Natural killer cell (primary cell): Measurements from ENCODE around the gene ZNF630. TPM values are rescaled to one million over a fixed set of nuclear protein-coding genes. Genes with fewer than 3 reads are reported as not detected.
A peak's percentile ranks its signal among the peaks of the same experiment; 100 is the strongest.

Experiments used
- ATAC-seq, 3 donors: fragments of 150-1000 bp in 2 of 3; fragments of 200-7000 bp in 1 of 3; cut with Tn5 transposase; 1 replicate in 1 of 3; 2 replicates in 2 of 3; pipeline ENCODE4 v1.10.0; 2021; ENCODE audit warnings: mild to moderate bottlenecking in 2 of 3, moderate library complexity in 2 of 3
- DNase-seq, 2 donors: peaks; one replicate each; pipeline versions ENCODE4 v3.0.0 to v3.0.0-alpha.2; 2013 to 2021; ENCODE audit warnings: mixed read lengths in 1 of 2
- H3K27ac ChIP-seq: one replicate; pipeline ENCODE4 v1.5.1; 2013; ENCODE audit warnings: mild to moderate bottlenecking, low read length
- H3K27me3 ChIP-seq: one replicate; pipeline ENCODE4 v1.6.1; 2013; ENCODE audit warnings: low read length; ENCODE audit not compliant: control insufficient read depth, insufficient read depth
- H3K36me3 ChIP-seq: one replicate; pipeline ENCODE4 v1.6.1; 2013; ENCODE audit warnings: low read length; ENCODE audit not compliant: control insufficient read depth, insufficient read depth
- H3K4me1 ChIP-seq: one replicate; pipeline ENCODE4 v1.6.1; 2013; ENCODE audit warnings: low read length; ENCODE audit not compliant: control insufficient read depth, insufficient read depth
- H3K4me3 ChIP-seq: one replicate; pipeline ENCODE4 v1.5.1; 2013; ENCODE audit warnings: low read length
- H3K9me3 ChIP-seq: one replicate; pipeline ENCODE4 v1.6.1; 2013; ENCODE audit warnings: low read length; ENCODE audit not compliant: control insufficient read depth, insufficient read depth
- H3K27ac Mint-ChIP-seq, 2 donors: one replicate each; pipeline ENCODE4 v1.8.0; 2022; ENCODE audit warnings: mild to moderate bottlenecking in 2 of 2, mixed read lengths in 2 of 2, moderate library complexity in 1 of 2
- H3K27me3 Mint-ChIP-seq, 2 donors: one replicate each; pipeline ENCODE4 v1.8.0; 2022; ENCODE audit warnings: low read depth in 2 of 2, mixed read lengths in 2 of 2
- H3K36me3 Mint-ChIP-seq: one replicate; pipeline ENCODE4 v1.8.0; 2022; ENCODE audit warnings: mixed read lengths
- H3K4me1 Mint-ChIP-seq, 2 donors: one replicate each; pipeline ENCODE4 v1.8.0; 2022; ENCODE audit warnings: mixed read lengths in 2 of 2
- H3K4me3 Mint-ChIP-seq: one replicate; pipeline ENCODE4 v1.8.0; 2022; ENCODE audit warnings: mild to moderate bottlenecking, moderate library complexity, mixed read lengths
- H3K9me3 Mint-ChIP-seq, 2 donors: one replicate each; pipeline ENCODE4 v1.8.0; 2022; ENCODE audit warnings: mixed read lengths in 2 of 2
- WGBS: methylation state at CpG from one replicate; pipeline ENCODE4 v1.1.7; 2013; ENCODE audit warnings: missing lambda C conversion rate; ENCODE audit not compliant: insufficient coverage; 5-methylcytosine and 5-hydroxymethylcytosine counted together
- intact Hi-C: fragments of 100-400 bp; cut with micrococcal nuclease; formaldehyde crosslinking; loops from one replicate; pipeline ENCODE4 v1.14.2; 2022
- total RNA-seq, 4 donors: library from RNA; stranded (reverse); fragments of 120-200 nt in 1 of 4; gene quantifications; one replicate each; pipeline versions ENCODE4 v1.2.3 to v1.2.4, GENCODE V29; 2013 to 2022
- TF ChIP-seq, protein P1 (sequence below): fragments of 200-600 bp; IDR thresholded peaks from one replicate; pipeline ENCODE4 v1.8.0; 2022; ENCODE audit warnings: antibody characterized with exemption

Gene ZNF630
- total RNA-seq, 3 donors from 2014 or later (not counting 1 experiment from before 2014, with no cell fraction given), result 2.2 to 3.4 (median 3.1) TPM

DNA sequence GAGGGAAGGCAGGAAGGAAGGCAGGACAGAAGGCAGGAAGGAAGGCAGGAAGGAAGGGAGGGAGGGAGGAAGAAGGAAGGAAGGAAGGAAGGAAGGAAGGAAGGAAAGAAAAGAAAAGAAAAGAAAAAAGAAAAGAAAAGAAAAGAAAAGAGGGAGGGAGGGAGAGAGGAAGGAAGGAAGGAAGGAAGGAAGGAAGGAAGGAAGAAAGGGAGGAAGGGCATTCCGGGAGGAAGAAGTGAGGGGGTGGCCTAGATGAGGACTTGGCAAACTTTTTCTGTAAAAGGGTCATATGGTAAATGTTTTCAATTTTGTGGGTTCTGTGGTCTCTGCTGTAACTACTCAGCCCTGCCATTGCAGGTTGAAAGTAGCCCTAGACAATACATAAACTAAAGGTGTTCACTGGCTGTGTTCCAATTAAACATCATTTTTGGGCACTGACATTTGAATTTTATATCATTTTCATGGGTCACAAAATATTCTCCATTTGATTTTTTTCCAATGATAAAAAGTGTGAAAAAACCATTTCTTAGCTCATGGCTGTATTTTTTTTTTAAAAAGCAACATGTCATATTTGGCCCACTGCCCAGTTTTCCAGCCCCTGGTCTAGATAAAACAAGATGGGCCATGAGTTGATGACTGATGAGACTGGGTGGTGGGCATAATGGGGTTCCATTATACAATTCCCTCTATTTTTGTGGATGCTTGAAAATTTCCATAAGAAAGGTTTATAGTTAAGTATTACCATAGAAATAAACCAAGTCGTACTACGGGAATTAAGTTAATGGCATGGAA, 3.1 kb downstream of the ZNF630 start:
- Mint-ChIP-seq H3K27ac (peak overlapping the region in 1 of 2 donors; percentile 8), H3K36me3 (no peaks in the 10 kb centered on the region), H3K4me1 (peaks cover 8 to 20% of the 10 kb centered on the region in 2 donors), H3K9me3 (no peaks in the 10 kb centered on the region), H3K27me3 (no peaks in the 10 kb centered on the region), H3K4me3 (peak overlapping the region; percentile 13)
- H3K4me3 ChIP-seq, result no peak overlapping the region
- DNase-seq (no peak), ATAC-seq (no peak)
- no peaks in the 10 kb centered on the region for H3K27me3 ChIP-seq
- no peaks in the 10 kb centered on the region for H3K9me3 ChIP-seq
- intact Hi-C loops, result no loop called here
- H3K27ac ChIP-seq, result no peak overlapping the region
- peaks cover 7% of the 10 kb centered on the region for H3K4me1 ChIP-seq
- TF ChIP-seq, protein P1, sequence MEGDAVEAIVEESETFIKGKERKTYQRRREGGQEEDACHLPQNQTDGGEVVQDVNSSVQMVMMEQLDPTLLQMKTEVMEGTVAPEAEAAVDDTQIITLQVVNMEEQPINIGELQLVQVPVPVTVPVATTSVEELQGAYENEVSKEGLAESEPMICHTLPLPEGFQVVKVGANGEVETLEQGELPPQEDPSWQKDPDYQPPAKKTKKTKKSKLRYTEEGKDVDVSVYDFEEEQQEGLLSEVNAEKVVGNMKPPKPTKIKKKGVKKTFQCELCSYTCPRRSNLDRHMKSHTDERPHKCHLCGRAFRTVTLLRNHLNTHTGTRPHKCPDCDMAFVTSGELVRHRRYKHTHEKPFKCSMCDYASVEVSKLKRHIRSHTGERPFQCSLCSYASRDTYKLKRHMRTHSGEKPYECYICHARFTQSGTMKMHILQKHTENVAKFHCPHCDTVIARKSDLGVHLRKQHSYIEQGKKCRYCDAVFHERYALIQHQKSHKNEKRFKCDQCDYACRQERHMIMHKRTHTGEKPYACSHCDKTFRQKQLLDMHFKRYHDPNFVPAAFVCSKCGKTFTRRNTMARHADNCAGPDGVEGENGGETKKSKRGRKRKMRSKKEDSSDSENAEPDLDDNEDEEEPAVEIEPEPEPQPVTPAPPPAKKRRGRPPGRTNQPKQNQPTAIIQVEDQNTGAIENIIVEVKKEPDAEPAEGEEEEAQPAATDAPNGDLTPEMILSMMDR, result no peak
- no peaks in the 10 kb centered on the region for H3K36me3 ChIP-seq
- WGBS, result 31% methylated on average over 1 of the region's 3 CpGs

DNA sequence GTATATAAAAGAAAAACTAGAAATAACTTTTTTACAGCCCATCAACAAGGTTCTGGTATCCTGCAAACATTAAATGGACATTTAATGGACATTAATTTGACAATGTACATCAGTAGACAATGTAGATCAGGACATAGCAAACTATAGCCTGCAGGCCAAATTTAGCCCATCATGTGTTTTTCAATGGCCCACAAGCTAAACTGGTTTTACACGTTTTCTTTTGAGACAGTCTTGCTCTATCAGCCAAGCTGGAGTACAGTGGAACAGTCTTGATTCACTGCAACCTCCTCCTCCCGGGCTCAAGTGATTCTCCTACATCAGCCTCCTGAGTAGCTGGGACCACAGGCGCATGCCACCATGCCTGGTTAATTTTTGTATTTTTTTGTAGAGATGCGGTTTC, 7.2 kb downstream of the ZNF630 start:
- H3K27me3 ChIP-seq, result no peaks in the 10 kb centered on the region
- Mint-ChIP-seq H3K27me3 (no peaks in the 10 kb centered on the region), H3K27ac (no peak overlapping the region), H3K9me3 (peaks cover 0 to 6% of the 10 kb centered on the region in 2 donors), H3K4me3 (no peak overlapping the region), H3K4me1 (peaks cover 0 to 6% of the 10 kb centered on the region in 2 donors), H3K36me3 (peaks cover 17% of the 10 kb centered on the region)
- WGBS, result 82% methylated on average over 4 of the region's 4 CpGs
- H3K9me3 ChIP-seq, result peaks cover 3% of the 10 kb centered on the region
- H3K36me3 ChIP-seq, result peaks cover 14% of the 10 kb centered on the region
- H3K4me3 ChIP-seq, result no peak overlapping the region
- H3K27ac ChIP-seq, result no peak overlapping the region
- DNase-seq (no peak), ATAC-seq (no peak)
- H3K4me1 ChIP-seq, result no peaks in the 10 kb centered on the region
- TF ChIP-seq, protein P1, result no peak
- intact Hi-C loops, result no loop called here

DNA sequence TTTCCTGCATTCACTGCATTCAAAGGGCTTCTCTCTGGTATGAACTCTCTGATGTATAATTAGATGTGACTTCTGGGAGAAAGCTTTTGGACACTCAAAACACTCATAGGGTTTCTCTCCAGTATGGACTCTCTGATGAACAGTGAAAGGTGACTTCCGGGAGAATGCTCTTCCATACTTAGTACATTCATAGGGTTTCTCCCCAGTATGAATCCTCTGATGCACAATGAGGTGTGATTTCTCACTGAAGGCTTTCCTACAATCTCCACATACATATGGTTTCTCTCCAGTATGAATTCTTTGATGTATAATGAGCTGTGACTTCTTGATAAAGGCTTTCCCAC, 12.2 kb downstream of the ZNF630 start:
- intact Hi-C loops, result no loop called here

More for the DNA sequence above, 12.2 kb downstream of the ZNF630 start:
- H3K4me1 Mint-ChIP-seq, result no peaks in the 10 kb centered on the region
- H3K27ac Mint-ChIP-seq, result no peak overlapping the region
- WGBS, result no CpG with 5 or more reads among the region's 1 CpG
- DNase-seq, result no peak
- no peak for ATAC-seq
- TF ChIP-seq, protein P1, result no peak
- H3K36me3 Mint-ChIP-seq, result peaks cover 32% of the 10 kb centered on the region
- H3K4me1 ChIP-seq, result peaks cover 5% of the 10 kb centered on the region
- H3K27me3 Mint-ChIP-seq, result no peaks in the 10 kb centered on the region
- peaks cover 0 to 6% of the 10 kb centered on the region in 2 donors for H3K9me3 Mint-ChIP-seq
- H3K9me3 ChIP-seq, result peaks cover 13% of the 10 kb centered on the region
- no peak overlapping the region for H3K27ac ChIP-seq
- peaks cover 14% of the 10 kb centered on the region for H3K36me3 ChIP-seq
- no peak overlapping the region for H3K4me3 Mint-ChIP-seq
- no peak overlapping the region for H3K4me3 ChIP-seq
- no peaks in the 10 kb centered on the region for H3K27me3 ChIP-seq
